ENCODE results near the gene TCHP. TPM values are rescaled to one million over a fixed set of nuclear protein-coding genes. Genes with fewer than 3 reads are reported as not detected.

Gene TCHP
- total and polyA plus RNA-seq, 2 donors (not counting 1 experiment from before 2014, with no cell fraction given) = 13.4 to 29.4 TPM

- H3K27me3 Mint-ChIP-seq = no peaks in the 10 kb centered on the region
- WGBS (ENCODE audit: insufficient coverage) = 96% methylated on average over 3 of the region's 5 CpGs
- H3K9ac ChIP-seq (ENCODE audit: low read length) = no peak overlapping the region
- no peaks in the 10 kb centered on the region for H3K27me3 ChIP-seq (replicated peaks in 1 of 4; ENCODE audit: control extremely low read depth in 1 of 4, control insufficient read depth in 3 of 4, insufficient read depth in 4 of 4, low read length in 3 of 4)
- peaks cover 29 to 85% of the 10 kb centered on the region in 2 experiments for H3K36me3 ChIP-seq (replicated peaks in 1 of 2; ENCODE audit: control extremely low read depth in 1 of 2, control insufficient read depth in 1 of 2, extremely low read depth in 1 of 2, insufficient read depth in 2 of 2, low read length in 1 of 2)
- peaks cover 21 to 25% of the 10 kb centered on the region in 2 donors for H3K4me1 ChIP-seq (ENCODE audit: control insufficient read depth in 2 of 2, insufficient read depth in 2 of 2, low read length in 2 of 2)
- ATAC-seq (ENCODE audit: low read depth) (no peak), DNase-seq (no peak)
- no peak overlapping the region for H2AFZ ChIP-seq (ENCODE audit: insufficient read depth, low read depth, low read length, poor library complexity, severe bottlenecking)
- CTCF ChIA-PET = interaction anchor here (1.4 kb wide), 1 partner anchor 98 kb away, joined by 3 read pairs; no protein-coding TSS in a partner anchor
- intact Hi-C loops (cut with micrococcal nuclease) = no loop called here
- H3K9me3 Mint-ChIP-seq (ENCODE audit: insufficient read depth) = no peaks in the 10 kb centered on the region
- H3K9me3 ChIP-seq (ENCODE audit: control extremely low read depth in 1 of 3, control insufficient read depth in 2 of 3, insufficient read depth in 1 of 3, low read length in 2 of 3) = no peaks in the 10 kb centered on the region
- no peaks in the 10 kb centered on the region for H3K79me2 ChIP-seq (ENCODE audit: control insufficient read depth, insufficient read depth, low read length)
- H3K4me1 Mint-ChIP-seq = peaks cover 38% of the 10 kb centered on the region
- no peak overlapping the region for H3K4me2 ChIP-seq (replicated peaks; ENCODE audit: low read depth, low read length, poor library complexity, severe bottlenecking)
- no peak overlapping the region for H3K27ac ChIP-seq (ENCODE audit: low read length in 2 of 2)
- peak overlapping the region; percentile 0 for H3K27ac Mint-ChIP-seq
- H3K4me3 ChIP-seq (ENCODE audit: control extremely low read depth in 1 of 5, extremely low read depth in 1 of 5, insufficient read depth in 1 of 5, low read depth in 2 of 5, low read length in 4 of 5) = no peak overlapping the region
- no peaks in the 10 kb centered on the region for H4K20me1 ChIP-seq (ENCODE audit: control insufficient read depth, insufficient read depth, low read length, poor library complexity, severe bottlenecking)
- TF ChIP-seq CTCF (IDR thresholded peaks at IDR 0.05) (no peak), EZH2 (IDR thresholded peaks at IDR 0.05; ENCODE audit: borderline replicate concordance, insufficient read depth, low read depth, low read length, poor library complexity, severe bottlenecking) (no peak)
- no peak overlapping the region for H3K4me3 Mint-ChIP-seq
- POLR2A ChIA-PET = no interaction called here
These were observed 51.1 kb downstream of the TCHP start for GRCh38 chr12:109951136-109951535.

DNA sequence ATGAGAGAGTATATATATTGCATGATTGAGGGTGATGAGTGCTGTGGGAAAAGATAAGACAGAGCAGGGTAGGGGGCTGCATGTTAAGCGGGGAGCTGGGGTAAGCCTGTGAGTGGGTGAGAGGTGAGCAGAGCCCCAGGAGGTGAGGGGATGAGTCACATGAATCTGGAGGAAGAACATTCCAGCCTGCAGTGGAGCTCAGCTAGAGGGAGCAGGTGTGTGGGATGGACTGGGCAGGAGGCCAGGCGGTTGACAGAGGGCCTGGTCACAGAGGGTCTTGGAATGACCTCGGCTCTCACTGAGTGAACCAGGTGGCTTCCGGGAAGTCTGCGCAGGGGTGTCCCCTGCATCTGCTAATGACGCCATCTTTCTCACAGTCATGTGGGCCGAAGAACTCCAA, 51.7 kb downstream of the TCHP start:
- ATAC-seq (ENCODE audit: low read depth) (no peak), DNase-seq (no peak)
- H3K4me2 ChIP-seq (replicated peaks; ENCODE audit: low read depth, low read length, poor library complexity, severe bottlenecking) = no peak overlapping the region
- no peak overlapping the region for H3K4me3 ChIP-seq (ENCODE audit: control extremely low read depth in 1 of 5, extremely low read depth in 1 of 5, insufficient read depth in 1 of 5, low read depth in 2 of 5, low read length in 4 of 5)
- TF ChIP-seq EZH2 (IDR thresholded peaks at IDR 0.05; ENCODE audit: borderline replicate concordance, insufficient read depth, low read depth, low read length, poor library complexity, severe bottlenecking) = no peak
- TF ChIP-seq CTCF (IDR thresholded peaks at IDR 0.05) = no peak
- peak overlapping the region in 1 of 2 donors; percentile 24 for H3K27ac ChIP-seq (ENCODE audit: low read length in 2 of 2)
- Mint-ChIP-seq H3K4me3 (no peak overlapping the region), H3K27ac (peak overlapping the region; percentile 72), H3K4me1 (peaks cover 35% of the 10 kb centered on the region), H3K27me3 (no peaks in the 10 kb centered on the region), H3K9me3 (ENCODE audit: insufficient read depth) (no peaks in the 10 kb centered on the region)
- H3K27me3 ChIP-seq (replicated peaks in 1 of 4; ENCODE audit: control extremely low read depth in 1 of 4, control insufficient read depth in 3 of 4, insufficient read depth in 4 of 4, low read length in 3 of 4) = no peaks in the 10 kb centered on the region
- H3K4me1 ChIP-seq (ENCODE audit: control insufficient read depth in 2 of 2, insufficient read depth in 2 of 2, low read length in 2 of 2) = peaks cover 17 to 21% of the 10 kb centered on the region in 2 donors
- no peak overlapping the region for H2AFZ ChIP-seq (ENCODE audit: insufficient read depth, low read depth, low read length, poor library complexity, severe bottlenecking)
- H3K9me3 ChIP-seq (ENCODE audit: control extremely low read depth in 1 of 3, control insufficient read depth in 2 of 3, insufficient read depth in 1 of 3, low read length in 2 of 3) = no peaks in the 10 kb centered on the region
- intact Hi-C loops (cut with micrococcal nuclease) = no loop called here
- POLR2A ChIA-PET = no interaction called here
- H4K20me1 ChIP-seq (ENCODE audit: control insufficient read depth, insufficient read depth, low read length, poor library complexity, severe bottlenecking) = no peaks in the 10 kb centered on the region
- CTCF ChIA-PET = interaction anchor here (1.2 to 1.4 kb wide), 2 partner anchors 99 to 480 kb away, joined by 3 read pairs; no protein-coding TSS in a partner anchor
- 100% methylated on average over 4 of the region's 7 CpGs for WGBS (ENCODE audit: insufficient coverage)
- peaks cover 29 to 86% of the 10 kb centered on the region in 2 experiments for H3K36me3 ChIP-seq (replicated peaks in 1 of 2; ENCODE audit: control extremely low read depth in 1 of 2, control insufficient read depth in 1 of 2, extremely low read depth in 1 of 2, insufficient read depth in 2 of 2, low read length in 1 of 2)
- H3K79me2 ChIP-seq (ENCODE audit: control insufficient read depth, insufficient read depth, low read length) = no peaks in the 10 kb centered on the region
- H3K9ac ChIP-seq (ENCODE audit: low read length) = no peak overlapping the region
